ENCODE results near the gene PSMC3. TPM values are rescaled to one million over a fixed set of nuclear protein-coding genes. Genes with fewer than 3 reads are reported as not detected.

The PSMC3 gene
- total and polyA plus RNA-seq, 7 experiments from 2014 or later = 42.2 to 149 (median 59.2) TPM

GRCh38 chr11:47391077-47391583, 35.1 kb downstream of the PSMC3 start:
- H3K36me3 ChIP-seq (ENCODE audit: control insufficient read depth in 2 of 3, insufficient read depth in 3 of 3, low read length in 3 of 3) = no peaks in the 10 kb centered on the region
- H3K4me3 ChIP-seq (ENCODE audit: low read length) = no peak overlapping the region
- no peak overlapping the region for H3K27ac ChIP-seq (ENCODE audit: low read depth, low read length)
- H3K4me1 ChIP-seq (ENCODE audit: control insufficient read depth in 2 of 2, insufficient read depth in 2 of 2, low read length in 2 of 2) = peaks cover 28 to 42% of the 10 kb centered on the region in 2 donors
- H3K4me1 Mint-ChIP-seq = peaks cover 16 to 59% (median 46%) of the 10 kb centered on the region in 7 donors
- CTCF ChIA-PET = interaction anchor here (1.2 to 4.0 kb wide), 3 partner anchors 9 to 21 kb away, joined by 4 to 33 read pairs (median 7); no protein-coding TSS in a partner anchor
- H3K4me3 Mint-ChIP-seq = peak overlapping the region in 1 of 10 donors; percentile 9
- H3K27me3 Mint-ChIP-seq = no peaks in the 10 kb centered on the region
- H3K27ac Mint-ChIP-seq = peak overlapping the region; percentile 15 to 96 (median 75)
- DNase-seq = no peak
- H3K9me3 ChIP-seq (ENCODE audit: control insufficient read depth in 2 of 3, low read length in 3 of 3) = no peaks in the 10 kb centered on the region
- POLR2A ChIA-PET = interaction anchor here (0.6 to 6.1 kb wide), 7 partner anchors 7 to 567 kb away, joined by 3 to 41 read pairs (median 5); partner anchors contain the start of genes PSMC3 and SLC39A13
- intact Hi-C loops (cut with micrococcal nuclease) = no loop called here
- ATAC-seq = peak; percentile 66
- no peaks in the 10 kb centered on the region for H3K36me3 Mint-ChIP-seq
- peaks cover 0 to 1% (median 0%) of the 10 kb centered on the region in 11 donors for H3K9me3 Mint-ChIP-seq
- no peaks in the 10 kb centered on the region for H3K27me3 ChIP-seq (ENCODE audit: control insufficient read depth in 2 of 2, insufficient read depth in 2 of 2, low read length in 2 of 2)

DNA sequence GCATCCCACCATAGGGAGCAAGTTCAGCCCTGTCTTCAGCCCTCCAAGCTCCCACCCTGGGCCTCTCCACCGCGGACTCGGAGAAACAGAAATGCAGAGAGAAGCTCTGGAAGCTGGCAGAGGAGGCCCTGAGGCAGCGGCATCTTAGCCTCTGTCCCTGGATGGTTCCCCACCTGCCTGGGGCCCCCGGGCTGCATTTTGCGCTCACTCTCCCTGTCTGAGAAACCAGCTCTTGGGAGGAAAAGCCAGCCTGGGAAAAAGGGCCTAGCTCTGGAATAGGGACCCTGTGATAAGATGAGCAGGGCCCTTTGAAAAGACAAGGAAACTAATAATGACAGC, 35.8 kb downstream of the PSMC3 start:
- DNase-seq (no peak), ATAC-seq (no peak)
- H3K36me3 ChIP-seq (ENCODE audit: control insufficient read depth in 2 of 3, insufficient read depth in 3 of 3, low read length in 3 of 3) = no peaks in the 10 kb centered on the region
- H3K27ac ChIP-seq (ENCODE audit: low read depth, low read length) = no peak overlapping the region
- H3K4me1 Mint-ChIP-seq = peaks cover 16 to 52% (median 40%) of the 10 kb centered on the region in 7 donors
- CTCF ChIA-PET = interaction anchor here (0.5 to 3.8 kb wide), 3 partner anchors 16 to 169 kb away, joined by 5 to 20 read pairs (median 7); no protein-coding TSS in a partner anchor
- intact Hi-C loops (cut with micrococcal nuclease) = no loop called here
- H3K27me3 ChIP-seq (ENCODE audit: control insufficient read depth in 2 of 2, insufficient read depth in 2 of 2, low read length in 2 of 2) = no peaks in the 10 kb centered on the region
- no peaks in the 10 kb centered on the region for H3K9me3 ChIP-seq (ENCODE audit: control insufficient read depth in 2 of 3, low read length in 3 of 3)
- H3K27ac Mint-ChIP-seq = peak overlapping the region in 5 of 9 donors; percentile 36 to 78 (median 75)
- no peak overlapping the region for H3K4me3 ChIP-seq (ENCODE audit: low read length)
- peak overlapping the region in 1 of 10 donors; percentile 41 for H3K4me3 Mint-ChIP-seq
- H3K9me3 Mint-ChIP-seq = peaks cover 0 to 1% (median 0%) of the 10 kb centered on the region in 11 donors
- POLR2A ChIA-PET = interaction anchor here (0.5 to 6.1 kb wide), 8 partner anchors 8 to 668 kb away, joined by 3 to 41 read pairs (median 4); partner anchors contain the start of gene SLC39A13
- no peaks in the 10 kb centered on the region for H3K27me3 Mint-ChIP-seq
- H3K36me3 Mint-ChIP-seq = no peaks in the 10 kb centered on the region
- peaks cover 26 to 34% of the 10 kb centered on the region in 2 donors for H3K4me1 ChIP-seq (ENCODE audit: control insufficient read depth in 2 of 2, insufficient read depth in 2 of 2, low read length in 2 of 2)

- intact Hi-C loops (cut with micrococcal nuclease) = no loop called here
- peak overlapping the region; percentile 17 for H3K4me3 ChIP-seq (ENCODE audit: low read length)
- no peaks in the 10 kb centered on the region for H3K36me3 ChIP-seq (ENCODE audit: control insufficient read depth in 2 of 3, insufficient read depth in 3 of 3, low read length in 3 of 3)
- no peaks in the 10 kb centered on the region for H3K9me3 ChIP-seq (ENCODE audit: control insufficient read depth in 2 of 3, low read length in 3 of 3)
- Mint-ChIP-seq H3K27me3 (no peaks in the 10 kb centered on the region), H3K4me1 (peaks cover 16 to 48% (median 38%) of the 10 kb centered on the region in 7 donors), H3K9me3 (peaks cover 0 to 1% (median 0%) of the 10 kb centered on the region in 11 donors), H3K27ac (peak overlapping the region in 7 of 9 donors; percentile 27 to 81 (median 36)), H3K4me3 (peak overlapping the region in 3 of 10 donors; percentile 25 to 71 (median 50)), H3K36me3 (no peaks in the 10 kb centered on the region)
- CTCF ChIA-PET = interaction anchor here (0.5 to 3.8 kb wide), 5 partner anchors 12 to 170 kb away, joined by 3 to 20 read pairs (median 5); no protein-coding TSS in a partner anchor
- POLR2A ChIA-PET = interaction anchor here (0.5 to 6.1 kb wide), 9 partner anchors 9 to 668 kb away, joined by 3 to 41 read pairs (median 3); partner anchors contain the start of genes MADD and SLC39A13
- H3K4me1 ChIP-seq (ENCODE audit: control insufficient read depth in 2 of 2, insufficient read depth in 2 of 2, low read length in 2 of 2) = peaks cover 20 to 28% of the 10 kb centered on the region in 2 donors
- ATAC-seq = no peak
- H3K27ac ChIP-seq (ENCODE audit: low read depth, low read length) = no peak overlapping the region
- no peak for DNase-seq
- no peaks in the 10 kb centered on the region for H3K27me3 ChIP-seq (ENCODE audit: control insufficient read depth in 2 of 2, insufficient read depth in 2 of 2, low read length in 2 of 2)
These were observed 36.4 kb downstream of the PSMC3 start for GRCh38 chr11:47389577-47390421.

- H3K27ac Mint-ChIP-seq = peak overlapping the region in 4 of 9 donors; percentile 22 to 81 (median 56)
- peaks cover 0 to 1% (median 0%) of the 10 kb centered on the region in 11 donors for H3K9me3 Mint-ChIP-seq
- H3K36me3 Mint-ChIP-seq = no peaks in the 10 kb centered on the region
- intact Hi-C loops (cut with micrococcal nuclease) = no loop called here
- peaks cover 11 to 40% (median 31%) of the 10 kb centered on the region in 7 donors for H3K4me1 Mint-ChIP-seq
- ChIA-PET POLR2A (interaction anchor here (0.5 to 6.1 kb wide), 6 partner anchors 10 to 175 kb away, joined by 3 to 41 read pairs (median 6); partner anchors contain the start of genes MADD and SPI1), CTCF (interaction anchor here (0.9 to 3.8 kb wide), 4 partner anchors 12 to 23 kb away, joined by 3 to 20 read pairs (median 6); no protein-coding TSS in a partner anchor)
- Histone ChIP-seq H3K9me3 (ENCODE audit: control insufficient read depth in 2 of 3, low read length in 3 of 3) (no peaks in the 10 kb centered on the region), H3K4me1 (ENCODE audit: control insufficient read depth in 2 of 2, insufficient read depth in 2 of 2, low read length in 2 of 2) (peaks cover 12 to 20% of the 10 kb centered on the region in 2 donors), H3K4me3 (ENCODE audit: low read length) (no peak overlapping the region), H3K27ac (ENCODE audit: low read depth, low read length) (no peak overlapping the region), H3K36me3 (ENCODE audit: control insufficient read depth in 2 of 3, insufficient read depth in 3 of 3, low read length in 3 of 3) (no peaks in the 10 kb centered on the region), H3K27me3 (ENCODE audit: control insufficient read depth in 2 of 2, insufficient read depth in 2 of 2, low read length in 2 of 2) (no peaks in the 10 kb centered on the region)
- H3K4me3 Mint-ChIP-seq = peak overlapping the region in 1 of 10 donors; percentile 25
- DNase-seq = no peak
- H3K27me3 Mint-ChIP-seq = no peaks in the 10 kb centered on the region
- no peak for ATAC-seq
These were observed 37.3 kb downstream of the PSMC3 start for GRCh38 chr11:47388697-47389576.

DNA sequence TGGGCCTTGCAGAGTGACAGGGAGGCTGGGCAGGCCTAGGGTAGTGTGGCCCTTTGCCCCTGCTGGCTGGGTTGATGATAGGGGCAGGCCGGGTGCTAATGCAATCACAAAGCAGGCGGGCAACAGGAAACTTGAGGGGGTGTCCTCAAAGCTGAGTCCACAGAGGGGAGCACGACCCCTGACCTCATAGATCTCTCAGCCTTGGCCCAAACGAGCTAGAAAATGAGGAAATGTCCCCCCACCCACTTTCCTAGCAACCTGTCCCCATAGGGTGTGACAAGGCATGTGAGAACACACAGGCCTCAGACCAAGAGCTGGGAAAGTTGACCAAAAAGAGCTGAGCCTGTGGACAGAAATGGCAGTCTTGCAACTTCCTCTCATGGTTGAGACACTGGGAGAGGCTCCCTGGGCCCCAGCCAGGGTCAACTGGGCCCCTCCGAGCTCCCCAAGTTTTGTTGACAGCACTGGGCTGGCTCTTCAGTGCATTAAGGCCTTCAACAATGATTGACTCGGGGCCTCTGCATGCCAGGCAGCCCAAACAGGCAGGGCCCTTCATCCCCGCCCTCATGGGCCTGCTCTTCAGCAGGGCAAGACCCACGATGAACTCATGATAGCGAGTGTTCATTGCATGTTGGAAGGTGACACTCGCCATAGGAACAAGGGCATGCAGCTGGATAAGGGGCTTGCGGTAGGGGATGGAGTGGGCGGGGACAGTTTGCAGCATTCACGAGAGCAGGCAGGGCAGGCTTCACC, 38.1 kb downstream of the PSMC3 start:
- intact Hi-C loops (cut with micrococcal nuclease) = no loop called here
- H3K4me3 ChIP-seq (ENCODE audit: low read length) = no peak overlapping the region
- H3K27ac ChIP-seq (ENCODE audit: low read depth, low read length) = no peak overlapping the region
- H3K4me1 Mint-ChIP-seq = peaks cover 11 to 33% (median 24%) of the 10 kb centered on the region in 7 donors
- H3K9me3 ChIP-seq (ENCODE audit: control insufficient read depth in 2 of 3, low read length in 3 of 3) = no peaks in the 10 kb centered on the region
- H3K27me3 ChIP-seq (ENCODE audit: control insufficient read depth in 2 of 2, insufficient read depth in 2 of 2, low read length in 2 of 2) = no peaks in the 10 kb centered on the region
- no peak overlapping the region for H3K4me3 Mint-ChIP-seq
- DNase-seq (no peak), ATAC-seq (peak; percentile 35)
- H3K4me1 ChIP-seq (ENCODE audit: control insufficient read depth in 2 of 2, insufficient read depth in 2 of 2, low read length in 2 of 2) = peaks cover 8 to 12% of the 10 kb centered on the region in 2 donors
- H3K27me3 Mint-ChIP-seq = no peaks in the 10 kb centered on the region
- H3K27ac Mint-ChIP-seq = peak overlapping the region in 3 of 9 donors; percentile 19 to 65 (median 22)
- CTCF ChIA-PET = interaction anchor here (1.0 to 3.8 kb wide), 3 partner anchors 11 to 24 kb away, joined by 3 to 20 read pairs (median 4); no protein-coding TSS in a partner anchor
- no peaks in the 10 kb centered on the region for H3K36me3 Mint-ChIP-seq
- H3K36me3 ChIP-seq (ENCODE audit: control insufficient read depth in 2 of 3, insufficient read depth in 3 of 3, low read length in 3 of 3) = no peaks in the 10 kb centered on the region
- peaks cover 0 to 2% (median 0%) of the 10 kb centered on the region in 11 donors for H3K9me3 Mint-ChIP-seq
- POLR2A ChIA-PET = interaction anchor here (0.6 to 2.2 kb wide), 3 partner anchors 9 to 189 kb away, joined by 4 to 7 read pairs (median 6); partner anchors contain the start of gene SPI1
